GM18867 (cell line): ENCODE data around the gene PCBP3.

ENCODE experiments used
- ATAC-seq: cut with Tn5 transposase; IDR thresholded peaks from one replicate; pipeline ENCODE4 v1.9.1; 2021; ENCODE audit warnings: mild to moderate bottlenecking, moderate library complexity; ENCODE audit not compliant: unreplicated experiment

The PCBP3 gene

GRCh38 chr21:45938453-45938755 lies 294.9 kb downstream of the PCBP3 start:
- ATAC-seq = no peak

DNA sequence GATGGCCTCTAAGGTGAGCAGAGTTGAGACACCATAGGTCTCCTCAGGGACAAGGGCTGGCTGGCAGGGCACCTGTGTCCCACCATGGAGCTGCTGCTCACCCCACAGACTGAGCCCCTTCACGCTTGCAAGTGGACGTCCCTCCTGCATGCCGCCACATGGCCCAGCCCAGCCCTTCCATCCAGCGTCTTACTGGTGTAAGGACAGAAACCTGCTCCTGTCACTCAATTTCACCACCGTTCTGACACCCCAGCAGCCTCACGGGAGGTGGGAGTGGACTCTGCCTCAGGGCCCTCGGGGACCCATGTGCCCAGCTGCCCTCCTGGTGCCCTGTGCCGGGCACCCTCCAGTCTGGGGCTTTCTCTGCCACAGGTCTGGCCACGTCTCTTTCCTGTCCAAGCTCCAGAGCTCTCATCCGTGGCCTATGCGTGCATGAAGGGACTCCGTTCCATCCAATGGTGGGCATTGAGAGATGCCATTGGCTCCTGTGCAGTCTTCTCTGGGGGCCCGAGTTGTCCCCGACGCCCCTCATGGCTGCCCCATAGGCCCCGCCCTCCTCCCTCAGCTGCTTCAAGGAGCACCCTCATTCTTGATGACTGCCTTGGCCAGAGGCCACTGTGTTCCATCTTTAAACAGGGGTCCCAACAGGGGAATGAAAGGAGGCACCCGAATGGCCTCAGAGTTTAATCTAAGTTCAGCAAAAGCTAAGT lies 295.4 kb downstream of the PCBP3 start:
- ATAC-seq = no peak

- ATAC-seq = no peak
Measured at GRCh38 chr21:45939521-45940045, 296.1 kb downstream of the PCBP3 start.

DNA sequence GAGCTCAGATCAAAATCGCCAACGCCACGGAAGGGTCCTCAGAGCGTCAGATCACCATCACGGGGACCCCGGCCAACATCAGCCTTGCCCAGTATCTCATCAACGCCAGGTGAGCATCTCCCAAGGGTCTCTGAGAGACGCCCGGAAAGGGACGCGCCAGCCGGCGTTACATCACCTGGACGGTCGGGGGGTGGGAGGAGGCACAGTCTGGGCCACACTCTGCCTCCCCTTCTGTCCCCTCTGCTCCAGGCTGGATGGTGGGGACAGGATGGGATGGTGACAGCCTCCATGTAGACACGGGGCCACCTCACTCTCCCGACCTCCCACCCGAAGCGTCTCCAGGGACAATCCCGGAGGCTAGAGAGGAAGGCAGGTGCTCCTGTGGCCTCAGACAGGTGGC lies 296.6 kb downstream of the PCBP3 start:
- ATAC-seq = no peak

GRCh38 chr21:45940621-45941337 lies 297.3 kb downstream of the PCBP3 start:
- ATAC-seq = no peak

GRCh38 chr21:45941338-45941710 lies 297.8 kb downstream of the PCBP3 start:
- no peak for ATAC-seq

- ATAC-seq = no peak
Measured at GRCh38 chr21:45941717-45942546, 298.4 kb downstream of the PCBP3 start.

GRCh38 chr21:45942755-45943629 lies 299.5 kb downstream of the PCBP3 start:
- ATAC-seq = no peak

GRCh38 chr21:45943630-45944540 lies 300.4 kb downstream of the PCBP3 start:
- ATAC-seq = no peak

GRCh38 chr21:45944601-45945000 lies 301.1 kb downstream of the PCBP3 start:
- no peak for ATAC-seq

DNA sequence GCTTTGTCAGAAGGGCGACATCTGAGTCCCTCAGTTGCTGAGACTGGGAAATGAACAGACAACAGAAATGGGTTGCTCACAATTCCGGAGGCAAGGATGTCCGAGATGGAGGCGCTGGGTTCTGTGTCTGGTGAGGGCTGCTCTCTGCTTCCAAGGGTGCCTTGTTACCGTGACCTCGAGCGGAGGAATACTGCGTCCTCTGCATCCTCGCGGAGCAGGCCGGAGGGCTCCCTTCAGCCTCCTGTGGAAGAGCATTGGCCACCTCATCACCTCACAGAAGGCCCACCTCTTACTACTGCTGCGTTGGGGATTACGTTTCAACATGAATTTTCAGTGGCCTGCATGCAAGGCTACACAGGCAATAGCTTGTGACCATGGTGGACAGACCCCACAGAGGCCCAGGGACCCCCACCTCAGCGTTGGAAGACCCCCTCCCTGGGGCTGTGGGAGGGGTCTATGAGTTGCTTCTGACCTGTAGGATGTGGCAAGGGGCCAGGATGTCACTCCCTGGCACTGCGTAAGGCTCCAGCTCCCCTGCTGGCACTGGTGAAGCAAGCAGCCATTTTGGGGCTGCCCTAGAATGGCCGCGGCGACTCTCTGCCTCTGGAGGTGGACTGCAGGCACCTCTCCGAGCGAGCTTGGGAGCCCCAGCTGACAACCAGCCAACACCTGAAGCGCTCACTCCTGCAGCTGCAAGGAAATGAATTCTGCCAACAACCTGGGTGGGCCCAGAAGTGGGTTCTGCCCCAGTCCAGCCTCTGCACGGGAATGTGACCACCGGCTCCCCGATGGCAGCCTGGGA lies 301.7 kb downstream of the PCBP3 start:
- no peak for ATAC-seq

GRCh38 chr21:45945868-45946210 lies 302.3 kb downstream of the PCBP3 start:
- no peak for ATAC-seq

DNA sequence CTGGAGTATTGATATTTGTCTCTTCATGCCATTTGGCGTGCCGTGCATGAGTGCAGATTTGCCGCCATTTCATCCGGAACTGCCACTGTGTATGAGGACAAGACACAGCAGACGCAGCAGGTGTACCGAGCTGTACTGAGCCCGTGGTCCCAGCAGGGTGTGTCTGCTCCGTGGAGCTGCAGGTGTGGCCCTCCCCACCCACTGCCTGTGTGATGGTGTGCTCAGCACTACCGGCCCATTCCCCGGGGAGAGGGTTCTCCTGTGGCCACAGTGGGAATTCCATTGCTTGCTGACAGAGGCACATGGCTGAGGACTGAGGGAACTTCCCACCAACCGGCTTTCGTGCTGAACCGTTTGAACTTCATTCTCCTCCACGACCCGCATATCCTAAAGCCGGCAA lies 303.8 kb downstream of the PCBP3 start:
- no peak for ATAC-seq

DNA sequence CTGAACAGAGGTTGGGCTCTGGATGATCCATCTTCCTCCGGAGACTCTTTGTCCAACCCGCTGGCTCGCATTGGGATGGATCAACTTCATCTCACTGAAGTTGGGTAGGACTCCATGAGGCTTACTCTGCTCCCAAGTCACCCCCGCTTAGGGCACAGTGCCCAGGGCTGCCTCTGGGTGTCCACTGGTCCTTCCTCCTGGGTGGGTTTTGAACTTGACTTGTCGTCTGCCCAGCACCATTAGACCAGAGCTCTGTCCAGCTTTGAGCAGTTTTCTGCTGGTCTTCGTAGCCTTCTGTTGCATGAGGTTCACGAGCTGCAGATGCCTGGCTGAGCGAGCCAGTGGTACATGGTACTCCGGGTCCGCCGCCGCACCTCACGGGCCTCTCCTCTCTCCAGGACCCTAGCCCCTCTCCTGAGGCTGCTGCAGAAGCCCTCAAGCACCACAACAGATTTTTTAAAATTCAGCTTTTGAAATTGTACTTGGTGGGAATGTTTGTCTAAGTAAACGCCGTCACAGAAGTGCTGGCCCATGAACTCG lies 304.3 kb downstream of the PCBP3 start:
- no peak for ATAC-seq

DNA sequence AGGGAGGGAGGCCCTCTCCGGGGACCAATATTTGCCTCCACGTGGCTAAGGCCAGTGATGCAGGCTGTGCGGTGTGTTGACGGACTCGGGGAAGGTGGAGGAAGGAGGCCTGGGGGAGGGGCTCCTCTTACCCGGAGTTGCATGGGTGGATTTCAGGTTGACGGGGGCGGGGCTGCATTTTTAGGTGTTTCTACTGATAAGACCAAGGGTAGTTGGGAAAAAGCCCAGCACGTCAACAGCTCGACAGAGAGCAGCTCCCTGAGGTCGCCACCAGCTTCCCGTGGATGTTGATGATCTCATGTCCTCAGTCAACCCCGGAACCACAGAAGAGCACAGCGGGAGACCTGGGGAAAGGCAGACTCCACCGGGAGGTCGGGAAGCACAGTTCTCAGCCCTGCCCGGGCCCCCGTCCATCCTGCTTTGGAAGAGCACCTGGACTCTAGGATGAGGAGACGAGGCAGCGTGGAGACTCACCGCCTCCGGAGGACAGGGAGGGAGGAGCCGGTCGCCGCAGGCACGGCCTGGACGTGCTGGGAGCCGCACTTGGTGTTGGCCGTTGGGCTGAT lies 305.1 kb downstream of the PCBP3 start:
- no peak for ATAC-seq

DNA sequence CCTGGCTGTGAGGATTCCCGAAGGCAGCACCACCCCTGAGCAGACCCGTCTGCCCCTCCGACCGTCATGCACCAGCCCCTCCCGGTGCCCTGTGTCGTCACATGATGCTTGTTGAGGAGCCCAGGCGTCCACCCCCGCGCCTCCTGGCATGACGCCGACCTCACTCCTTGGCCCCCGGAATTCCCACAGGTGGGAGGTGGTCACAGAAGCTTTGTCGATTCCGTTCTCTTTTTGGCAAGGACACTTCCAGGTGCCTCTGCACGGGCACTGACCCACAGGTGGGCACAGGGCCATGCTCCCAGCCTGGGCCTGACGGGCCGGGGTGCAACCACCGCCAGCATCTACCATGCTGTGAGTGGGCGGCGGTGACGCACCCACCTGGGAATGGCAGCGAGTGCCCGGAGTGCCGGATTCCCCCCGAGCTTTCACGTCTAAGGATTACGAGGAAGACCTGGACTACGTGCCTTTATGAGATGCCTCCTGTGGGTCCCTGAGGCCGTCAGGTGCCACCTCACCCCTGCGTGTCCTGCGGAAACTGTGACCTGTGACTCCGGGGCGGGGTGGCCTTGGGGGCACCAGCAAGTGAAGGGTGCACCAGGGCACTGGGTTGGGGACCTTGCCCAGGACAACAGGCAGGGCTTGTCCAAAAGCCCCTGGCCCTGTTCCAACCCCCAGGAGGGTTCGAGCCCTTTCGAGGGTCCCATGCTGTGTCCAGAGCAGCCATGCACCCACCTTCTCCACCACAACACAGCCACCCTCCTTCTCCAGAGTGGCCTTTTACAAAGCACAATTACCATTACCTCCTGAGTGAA lies 306.6 kb downstream of the PCBP3 start:
- no peak for ATAC-seq

- no peak for ATAC-seq
Measured at GRCh38 chr21:45950740-45951515, 307.4 kb downstream of the PCBP3 start.
